Measurements from ENCODE around the gene MYOM3.
"Not testable (repeated sequence)": the region's sequence is repeated elsewhere in the genome, so short reads cannot be mapped to it uniquely, and the experiment has no call there.

Gene MYOM3

DNA sequence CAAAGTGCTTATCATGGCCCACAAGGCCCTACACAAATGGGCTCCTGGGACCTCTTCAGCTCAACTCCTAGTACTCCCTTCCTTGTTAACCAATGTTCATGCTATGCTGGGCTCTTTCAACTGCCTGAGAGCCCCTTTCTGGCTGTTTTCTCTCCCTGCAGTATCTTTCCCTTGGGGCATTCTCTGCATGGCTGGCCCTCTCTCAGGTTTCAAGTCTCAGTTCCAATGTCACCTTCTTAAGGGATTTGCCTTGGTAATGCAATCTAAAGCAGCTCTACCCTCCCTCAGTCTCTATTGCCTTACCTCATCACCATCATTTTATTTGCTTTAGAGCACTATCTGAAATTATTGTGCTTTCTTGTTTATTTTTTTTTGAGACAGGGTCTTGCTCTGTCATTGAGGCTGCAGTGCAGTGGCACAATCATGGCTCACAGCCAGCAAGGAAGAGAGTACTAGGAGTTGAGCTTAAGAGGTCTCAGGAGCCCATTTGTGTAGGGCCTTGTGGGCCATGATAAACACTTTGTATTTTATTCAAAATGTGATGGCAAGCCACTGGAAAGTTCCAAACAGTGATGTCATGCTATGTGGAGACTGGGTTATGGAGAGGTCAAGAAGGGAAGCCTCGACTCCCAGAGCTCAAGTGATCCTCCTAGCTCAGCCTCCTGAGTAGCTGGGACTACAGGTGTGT, 68.4 kb downstream of the MYOM3 start:
- no peak for DNase-seq (ENCODE audit: low read depth in 1 of 2, low spot score in 1 of 2)

DNA sequence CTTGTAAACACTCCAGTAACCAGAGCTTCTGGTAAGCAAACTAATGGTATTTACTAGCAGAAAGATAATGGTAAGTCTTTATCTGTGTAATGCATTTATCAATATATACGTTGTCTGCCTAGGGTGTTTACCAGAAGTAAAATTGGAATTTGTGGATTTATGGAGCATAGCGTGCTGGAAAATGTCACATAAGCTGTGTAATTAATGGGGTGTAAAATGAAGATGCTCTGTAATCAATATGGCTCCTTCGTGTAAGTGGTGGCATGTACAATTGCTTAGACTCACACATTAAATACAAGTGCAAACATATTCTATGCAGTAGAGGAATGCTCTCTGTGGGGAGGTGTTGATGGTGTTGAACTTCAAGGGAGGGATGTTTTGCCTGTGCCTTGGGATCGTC, 69.6 kb downstream of the MYOM3 start:
- no peak for DNase-seq (ENCODE audit: low read depth in 1 of 2, low spot score in 1 of 2)

- no peak for DNase-seq (ENCODE audit: low read depth in 1 of 2, low spot score in 1 of 2)
Measured at GRCh38 chr1:24036088-24036487, 75.8 kb downstream of the MYOM3 start.

- DNase-seq (ENCODE audit: low read depth in 1 of 2, low spot score in 1 of 2): no peak
Measured at GRCh38 chr1:24032981-24033380, 79.0 kb downstream of the MYOM3 start.

GRCh38 chr1:24030976-24031516, 80.9 kb downstream of the MYOM3 start:
- not testable (repeated sequence) for DNase-seq (ENCODE audit: low read depth in 1 of 2, low spot score in 1 of 2)

- no peak for DNase-seq (ENCODE audit: low read depth in 1 of 2, low spot score in 1 of 2)
Measured at GRCh38 chr1:24027838-24028468, 84.0 kb downstream of the MYOM3 start.

GRCh38 chr1:24022581-24023361, 89.2 kb downstream of the MYOM3 start:
- DNase-seq (ENCODE audit: low read depth in 1 of 2, low spot score in 1 of 2): no peak

GRCh38 chr1:24021403-24022266, 90.3 kb downstream of the MYOM3 start:
- DNase-seq (ENCODE audit: low read depth in 1 of 2, low spot score in 1 of 2): no peak

GRCh38 chr1:24020470-24020869, 91.5 kb downstream of the MYOM3 start:
- DNase-seq (ENCODE audit: low read depth in 1 of 2, low spot score in 1 of 2): no peak

GRCh38 chr1:24020025-24020424, 91.9 kb downstream of the MYOM3 start:
- no peak for DNase-seq (ENCODE audit: low read depth in 1 of 2, low spot score in 1 of 2)

DNA sequence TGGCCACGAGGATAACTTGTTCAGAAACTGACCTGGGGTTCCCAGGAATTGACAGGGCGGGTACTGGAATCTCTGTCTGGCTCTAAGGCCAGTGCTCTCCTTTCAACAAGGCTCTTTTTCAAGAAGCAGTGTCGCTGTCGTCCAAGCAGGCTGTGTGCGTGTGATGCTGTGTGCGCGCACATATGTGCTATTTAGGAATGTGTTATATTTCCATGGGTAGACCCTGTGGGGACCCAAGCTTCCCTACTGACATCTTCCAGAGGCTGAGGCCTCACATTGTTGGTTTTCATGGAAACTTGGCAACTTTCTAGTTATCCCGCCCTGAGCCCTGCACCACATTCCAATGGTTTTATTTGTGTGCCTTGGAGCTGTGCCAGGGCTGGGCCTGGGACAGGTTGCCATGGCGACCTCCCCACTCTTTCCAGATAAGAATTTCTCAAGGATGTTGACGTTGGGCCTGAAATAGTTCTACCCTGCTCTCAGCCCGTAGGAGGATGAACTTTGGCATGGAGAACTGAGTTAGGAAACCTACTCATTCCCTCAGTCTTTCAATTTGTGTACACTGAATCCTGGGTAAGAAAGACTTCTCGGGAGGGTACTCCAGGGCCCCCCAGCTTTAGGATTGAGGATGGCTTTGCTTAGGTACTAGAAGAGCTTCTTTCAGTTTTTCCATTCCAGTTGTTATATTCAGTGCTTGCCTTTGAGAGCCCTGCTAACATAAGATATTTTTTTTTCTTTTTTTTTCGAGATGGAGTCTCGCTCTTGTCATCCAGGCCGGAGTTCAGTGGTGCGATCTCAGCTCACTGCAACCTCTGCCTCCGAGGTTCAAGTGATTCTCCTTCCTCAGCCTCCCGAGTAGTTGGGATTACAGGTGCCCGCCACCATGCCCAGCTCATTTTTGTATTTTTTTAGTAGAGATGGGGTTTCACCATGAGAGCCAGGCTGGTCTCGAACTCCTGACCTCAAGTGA, 93.0 kb downstream of the MYOM3 start:
- DNase-seq (ENCODE audit: low read depth in 1 of 2, low spot score in 1 of 2): no peak

DNA sequence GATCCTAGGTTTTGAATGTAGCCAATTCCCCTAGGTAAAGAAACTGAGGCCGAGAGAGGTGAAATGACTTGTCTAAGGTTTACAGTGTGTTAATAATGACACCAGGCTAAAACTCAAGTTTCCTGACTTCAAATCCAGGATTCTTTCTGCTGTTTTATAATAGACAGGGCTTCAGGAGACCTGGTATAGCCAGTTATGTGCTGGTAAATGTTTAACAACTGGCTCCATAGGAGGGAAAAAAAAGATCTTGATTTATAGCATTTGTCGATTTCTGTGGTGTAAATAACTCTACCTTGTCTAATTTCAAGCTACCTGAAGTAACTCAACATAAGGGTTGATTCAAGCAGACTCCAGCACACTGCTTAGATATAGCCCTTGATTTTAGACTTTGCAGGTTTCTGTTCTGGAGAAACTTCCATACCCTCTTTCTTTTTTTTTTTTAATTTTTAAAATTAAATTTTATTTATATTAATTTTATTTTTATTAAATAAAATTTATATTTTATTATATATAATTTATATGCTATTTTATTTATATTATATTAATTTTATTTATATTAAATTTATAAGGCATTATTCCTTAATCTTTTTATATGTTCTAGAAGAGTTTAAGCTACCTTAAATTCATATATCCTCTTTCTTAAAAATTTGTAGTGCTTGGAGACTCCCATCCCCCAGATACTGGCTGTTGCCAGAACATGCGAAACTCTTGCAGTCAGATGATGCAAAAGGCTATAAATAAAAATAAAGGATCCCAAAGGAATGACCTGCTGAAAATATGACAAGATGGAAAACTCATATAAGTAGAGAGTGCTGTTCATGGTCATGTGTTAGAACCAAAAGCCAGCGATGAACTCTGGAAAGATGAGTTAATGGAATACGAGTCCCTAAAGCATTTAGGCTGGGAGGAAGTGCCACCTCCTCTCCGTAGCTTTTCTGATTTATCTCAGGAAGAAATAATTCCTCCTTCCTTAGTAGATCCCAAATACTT, 96.4 kb downstream of the MYOM3 start:
- no peak for DNase-seq (ENCODE audit: low read depth in 1 of 2, low spot score in 1 of 2)

GRCh38 chr1:24012878-24013277, 99.1 kb downstream of the MYOM3 start:
- not testable (repeated sequence) for DNase-seq (ENCODE audit: low read depth in 1 of 2, low spot score in 1 of 2)

DNA sequence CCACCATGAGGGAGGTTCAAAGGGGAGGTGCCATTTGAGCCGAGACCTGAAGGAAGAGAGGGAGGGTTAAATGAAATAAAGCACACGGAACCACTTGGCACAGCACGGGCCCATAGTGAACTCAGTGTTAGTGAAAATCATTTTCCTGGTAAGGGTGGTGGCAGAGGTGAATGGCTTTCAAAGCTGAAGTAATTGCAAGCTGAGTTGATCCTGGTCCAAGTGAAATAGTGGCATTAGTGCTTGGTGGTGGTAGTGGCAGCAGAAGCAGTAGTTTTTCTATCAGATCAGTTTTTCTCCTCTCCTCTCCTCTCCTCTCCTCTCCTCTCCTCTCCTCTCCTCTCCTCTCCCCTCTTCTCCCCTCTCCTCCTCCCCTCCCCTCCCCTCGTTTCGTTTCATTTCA, 101.3 kb downstream of the MYOM3 start:
- DNase-seq (ENCODE audit: low read depth in 1 of 2, low spot score in 1 of 2): no peak

- DNase-seq (ENCODE audit: low read depth in 1 of 2, low spot score in 1 of 2): no peak
Measured at GRCh38 chr1:24009406-24009805, 102.5 kb downstream of the MYOM3 start.

DNA sequence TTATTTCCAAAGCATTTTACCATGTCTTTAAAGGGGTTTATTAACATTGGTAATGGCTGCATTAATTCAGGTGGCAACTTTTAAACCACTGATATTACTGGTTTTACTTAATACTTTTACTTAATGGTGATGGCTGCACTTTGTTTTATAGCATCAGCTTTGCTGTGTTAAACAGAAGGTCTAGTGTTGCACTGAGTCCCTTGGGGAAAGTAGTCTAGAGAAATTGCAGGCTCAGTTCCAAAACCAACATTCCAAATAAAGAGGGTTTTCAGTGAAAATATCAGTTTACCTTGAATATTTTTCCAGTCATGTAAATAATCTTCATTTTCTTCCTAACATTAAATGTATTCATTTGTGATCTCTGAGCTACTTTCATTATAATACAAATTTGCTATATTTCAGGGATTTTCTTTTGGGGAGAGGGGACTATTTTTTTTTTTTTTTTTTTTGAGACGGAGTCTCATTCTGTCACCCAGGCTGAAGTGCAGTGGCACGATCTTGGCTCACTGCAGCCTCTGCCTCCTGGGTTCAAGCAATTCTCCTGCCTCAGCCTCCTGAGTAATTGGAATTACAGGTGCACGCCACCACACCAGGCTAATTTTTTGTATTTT, 103.3 kb downstream of the MYOM3 start:
- DNase-seq (ENCODE audit: low read depth in 1 of 2, low spot score in 1 of 2): not testable (repeated sequence)

- no peak for DNase-seq (ENCODE audit: low read depth in 1 of 2, low spot score in 1 of 2)
Measured at GRCh38 chr1:24007079-24007478, 104.9 kb downstream of the MYOM3 start.
